Activated CD8-positive, alpha-beta memory T cell treated with anti-CD3 and anti-CD28 coated beads for 4 hours (primary cell): ENCODE results near the gene P4HB.

ENCODE experiments used
- DNase-seq, 2 donors: peaks; one replicate each; pipeline ENCODE4 v3.0.0-alpha.2; 2020; ENCODE audit warnings: low read depth in 2 of 2

The P4HB gene

GRCh38 chr17:81811705-81812570 is 48.4 kb downstream of the P4HB start:
- DNase-seq: no peak

GRCh38 chr17:81810892-81811704 is 49.2 kb downstream of the P4HB start:
- DNase-seq: no peak

DNA sequence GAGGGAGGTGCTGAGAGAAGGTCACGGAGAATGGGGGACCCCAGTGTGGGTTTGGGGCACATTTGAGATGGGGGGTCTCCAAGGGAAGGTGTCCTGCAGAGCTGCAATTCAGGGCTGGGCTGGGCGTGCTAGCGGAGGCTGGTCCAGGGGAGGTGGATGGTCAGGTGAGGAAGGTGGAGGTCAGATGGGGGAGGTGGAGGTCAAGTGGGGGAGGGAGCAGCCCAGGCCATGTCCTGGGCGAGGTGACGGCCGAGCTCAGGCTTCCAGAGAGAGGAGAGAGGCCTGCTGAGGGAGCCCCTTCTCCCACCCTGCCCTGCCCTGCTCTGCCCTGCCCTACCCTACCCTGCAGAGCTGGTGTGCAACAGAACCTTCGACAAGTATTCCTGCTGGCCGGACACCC is 49.9 kb downstream of the P4HB start:
- DNase-seq: no peak

GRCh38 chr17:81809556-81809998 is 50.8 kb downstream of the P4HB start:
- DNase-seq: no peak

DNA sequence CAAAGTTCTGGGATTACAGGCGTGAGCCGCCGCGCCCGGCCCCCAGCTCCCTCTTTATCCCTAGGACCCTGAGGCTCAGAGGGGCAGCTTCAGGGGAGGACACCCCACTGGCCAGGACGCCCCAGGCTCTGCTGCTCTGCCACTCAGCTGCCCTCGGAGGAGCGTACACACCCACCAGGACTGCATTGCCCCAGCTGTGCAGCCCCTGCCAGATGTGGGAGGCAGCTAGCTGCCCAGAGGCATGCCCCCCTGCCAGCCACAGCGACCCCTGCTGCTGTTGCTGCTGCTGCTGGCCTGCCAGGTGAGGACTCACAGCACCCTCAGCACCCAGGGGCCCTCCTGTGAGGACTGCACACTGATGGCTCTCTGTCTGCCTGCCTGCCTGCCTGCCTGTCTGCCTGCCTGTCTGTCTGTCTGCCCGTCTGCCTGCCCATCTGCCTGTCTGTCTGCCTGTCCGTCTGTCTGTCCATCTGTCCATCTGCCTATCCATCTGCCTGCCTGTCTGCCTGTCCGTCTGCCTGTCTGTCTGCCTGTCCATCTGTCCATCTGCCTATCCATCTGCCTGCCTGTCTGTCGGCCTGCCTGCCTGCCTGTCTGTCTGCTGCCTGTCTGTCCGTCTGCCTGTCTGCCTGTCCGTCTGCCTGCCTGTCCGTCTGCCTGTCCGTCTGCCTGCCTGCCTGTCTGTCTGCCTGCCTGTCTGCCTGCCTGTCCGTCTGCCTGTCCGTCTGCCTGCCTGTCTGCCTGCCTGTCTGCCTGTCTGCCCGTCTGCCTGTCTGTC is 51.4 kb downstream of the P4HB start:
- no peak for DNase-seq

GRCh38 chr17:81807839-81808238 is 52.5 kb downstream of the P4HB start:
- DNase-seq: no peak

GRCh38 chr17:81807210-81807719 is 53.1 kb downstream of the P4HB start:
- DNase-seq: no peak

DNA sequence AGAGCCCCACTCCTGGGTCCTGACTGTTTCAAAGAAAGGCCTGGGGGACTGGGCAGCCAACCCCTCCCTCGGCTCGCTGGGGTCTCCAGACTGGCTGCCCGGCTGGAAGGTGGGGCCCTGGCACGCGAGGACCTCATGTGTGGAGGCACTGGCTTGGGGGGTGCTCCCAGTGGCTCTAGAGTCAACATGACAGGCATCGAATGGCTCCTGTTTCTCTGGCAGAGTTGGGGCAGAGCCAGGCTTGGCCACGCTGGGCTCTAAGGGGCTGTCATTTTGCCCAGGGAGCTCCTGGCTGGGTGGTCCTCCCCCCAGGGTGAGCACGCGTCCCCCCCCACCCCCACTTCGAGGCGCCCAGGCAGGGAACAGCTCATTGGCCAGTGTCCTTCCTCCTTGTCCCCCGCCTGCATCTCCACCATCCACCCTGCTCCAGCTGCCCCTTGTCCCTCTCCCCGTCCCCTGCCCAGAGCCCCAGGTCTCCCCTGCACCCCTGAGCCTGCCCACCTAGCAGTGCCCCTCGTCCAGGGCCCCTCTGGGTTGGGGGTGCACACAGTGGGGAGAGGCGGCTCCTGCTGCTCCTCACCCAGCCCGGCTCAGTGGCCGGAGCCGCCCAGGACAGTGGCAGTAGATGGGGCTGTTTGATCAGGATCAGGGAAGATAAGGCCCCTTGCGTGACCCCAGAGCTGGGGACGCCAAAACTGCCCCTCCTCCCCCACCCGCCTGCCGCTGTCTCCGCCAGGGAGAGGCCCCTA is 53.7 kb downstream of the P4HB start:
- DNase-seq: no peak

DNA sequence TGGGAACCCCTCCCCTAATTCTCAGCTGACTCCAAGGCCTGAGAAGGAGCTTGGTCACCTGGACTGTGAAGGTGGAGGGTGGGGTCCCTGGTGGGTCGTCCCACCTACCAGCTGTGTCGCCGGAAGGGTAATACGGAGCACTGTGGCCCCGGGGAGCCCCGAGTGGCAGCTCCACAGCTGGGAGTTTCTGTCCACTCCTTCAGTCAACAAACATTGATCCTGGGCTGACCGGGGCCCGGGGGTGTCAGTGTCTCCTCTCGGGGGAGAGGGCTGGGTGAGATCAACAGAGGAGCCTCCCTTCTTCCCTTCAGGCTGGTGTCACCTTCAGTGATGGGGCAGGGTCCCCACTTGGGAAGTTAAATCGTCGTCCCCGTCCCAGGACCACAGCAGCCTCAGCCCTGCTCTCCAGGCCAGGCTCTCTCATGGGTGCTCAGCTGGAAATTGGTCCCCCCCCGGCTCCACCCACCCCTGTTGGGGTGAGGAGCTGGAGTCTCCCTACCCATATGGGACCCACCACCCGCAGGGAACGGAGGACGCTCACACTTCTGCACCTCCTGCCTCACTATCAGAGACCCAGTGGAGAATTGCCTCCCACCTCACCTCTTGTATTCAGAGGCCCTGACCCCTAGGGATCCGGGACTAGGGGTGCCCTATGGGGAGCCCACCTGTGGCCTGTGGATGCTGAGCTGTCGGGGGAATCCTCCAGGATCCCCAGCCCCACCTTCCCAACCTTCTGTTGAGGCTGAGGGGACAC is 54.5 kb downstream of the P4HB start:
- DNase-seq: no peak

GRCh38 chr17:81804559-81805399 is 55.6 kb downstream of the P4HB start:
- no peak for DNase-seq

DNA sequence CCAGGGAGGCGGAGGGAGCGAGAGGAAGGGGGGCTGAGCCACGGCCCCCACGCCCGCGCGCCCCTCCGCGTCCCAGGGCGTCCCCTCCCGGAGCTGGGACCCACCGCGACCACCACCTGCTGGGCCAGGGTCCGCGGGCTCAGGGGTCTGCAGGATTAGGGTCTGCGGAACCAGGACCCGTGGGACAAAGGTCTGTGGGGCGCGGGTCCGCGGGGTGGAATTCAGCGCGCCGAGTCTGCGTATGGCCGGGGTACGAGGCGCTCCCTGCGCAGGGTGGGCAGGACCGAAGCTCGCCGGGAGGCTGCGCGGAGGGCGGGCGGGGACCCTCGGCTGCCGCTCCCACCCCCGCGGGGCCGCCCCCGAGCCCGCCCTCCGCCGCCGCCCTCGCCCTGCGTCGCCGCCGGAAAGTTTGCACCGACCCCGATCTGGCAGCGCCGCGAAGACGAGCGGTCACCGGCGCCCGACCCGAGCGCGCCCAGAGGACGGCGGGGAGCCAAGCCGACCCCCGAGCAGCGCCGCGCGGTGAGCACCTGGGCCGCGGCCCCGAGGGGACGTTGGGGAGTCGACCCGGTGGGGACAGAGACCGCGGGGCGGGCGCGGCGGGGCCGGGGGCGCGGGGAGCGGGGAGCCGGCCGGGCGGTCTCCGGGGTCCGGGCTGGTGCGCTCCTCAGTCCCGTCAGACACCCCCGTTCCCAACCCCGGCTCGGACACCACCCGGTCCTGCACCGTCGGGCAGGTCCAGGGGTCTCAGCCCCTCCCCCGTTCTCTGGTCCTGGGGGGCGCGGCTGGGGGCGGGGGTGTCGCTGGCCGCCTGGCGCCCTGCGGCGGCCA is 56.4 kb downstream of the P4HB start, which contains the start of gene GCGR:
TSS of gene GCGR (plus strand) at position 423 of the 831 bp plus-strand sequence. CDS start 4,869 bp downstream, outside the sequence.
- DNase-seq: no peak

DNA sequence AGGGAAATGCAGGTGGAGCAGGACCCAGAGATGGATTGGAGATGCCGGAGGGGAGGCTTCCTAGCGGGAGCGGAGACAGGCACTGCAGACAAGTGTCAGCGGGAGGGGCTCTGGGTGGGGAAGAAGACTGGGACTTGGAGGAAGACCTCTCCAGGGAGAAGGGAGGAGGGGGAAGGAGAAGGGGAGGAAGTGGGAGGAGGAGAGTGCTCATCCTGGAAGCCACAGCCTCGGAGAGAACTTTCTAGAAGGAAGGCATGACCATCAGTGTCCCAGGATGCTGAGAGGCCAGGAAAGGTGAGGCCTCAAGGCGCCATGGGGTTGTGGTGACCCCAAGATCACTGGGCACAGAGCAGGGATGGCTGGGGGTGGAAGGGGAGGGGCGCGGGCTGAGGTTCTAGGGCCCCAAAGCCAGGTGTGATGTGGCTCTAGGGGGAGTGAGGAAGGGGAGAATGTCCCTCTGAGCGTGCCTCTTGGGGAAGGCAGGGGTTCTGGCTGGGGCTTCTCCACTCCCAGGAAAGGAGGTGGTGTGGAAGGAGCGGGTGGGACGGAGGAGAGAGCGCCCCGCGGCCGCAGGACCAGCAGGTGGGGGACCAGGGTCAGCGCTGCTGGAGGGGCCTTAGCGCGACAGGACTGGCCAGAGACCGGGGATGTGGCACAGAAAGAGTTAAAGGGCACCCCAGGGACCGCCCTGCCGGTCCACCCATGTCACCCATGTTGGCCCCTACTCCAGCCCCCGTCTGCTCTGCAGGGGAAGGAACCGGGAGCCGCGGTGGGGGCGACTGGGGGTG is 57.3 kb downstream of the P4HB start:
- DNase-seq: no peak

DNA sequence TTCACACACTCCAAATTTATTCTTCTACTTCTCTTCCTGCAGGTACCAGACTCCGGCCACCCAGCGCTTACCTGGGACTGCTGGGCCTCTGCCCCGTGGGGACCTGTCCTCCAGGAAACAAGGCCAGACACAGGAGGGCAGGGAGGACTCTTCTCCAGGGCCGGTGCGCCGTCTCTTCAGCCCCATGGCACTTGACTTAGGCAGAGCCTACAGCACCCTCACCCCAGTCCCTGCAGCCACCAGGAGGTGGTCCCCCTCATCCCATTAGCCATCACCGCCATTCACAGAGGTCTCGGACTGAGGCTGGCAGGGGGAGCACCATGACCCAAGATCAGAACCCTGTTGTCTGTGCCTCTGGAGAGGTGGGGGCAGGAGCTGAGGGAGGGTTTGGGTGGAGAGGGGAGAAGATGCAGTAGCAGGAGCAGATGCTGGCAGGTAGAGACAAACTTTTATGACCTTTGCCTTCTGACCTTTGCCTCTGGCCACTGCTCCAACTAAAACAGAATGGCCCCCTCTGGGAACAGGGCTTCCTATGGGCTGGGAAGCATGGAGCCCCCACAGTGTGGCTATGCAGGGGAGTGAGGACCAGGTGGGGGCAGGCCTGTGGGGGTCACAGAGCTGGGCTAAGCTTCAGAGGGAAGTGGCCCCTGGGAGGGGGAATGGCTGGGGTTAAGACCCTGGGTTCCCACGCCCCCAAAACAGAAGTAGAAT is 58.1 kb downstream of the P4HB start:
- DNase-seq: no peak

DNA sequence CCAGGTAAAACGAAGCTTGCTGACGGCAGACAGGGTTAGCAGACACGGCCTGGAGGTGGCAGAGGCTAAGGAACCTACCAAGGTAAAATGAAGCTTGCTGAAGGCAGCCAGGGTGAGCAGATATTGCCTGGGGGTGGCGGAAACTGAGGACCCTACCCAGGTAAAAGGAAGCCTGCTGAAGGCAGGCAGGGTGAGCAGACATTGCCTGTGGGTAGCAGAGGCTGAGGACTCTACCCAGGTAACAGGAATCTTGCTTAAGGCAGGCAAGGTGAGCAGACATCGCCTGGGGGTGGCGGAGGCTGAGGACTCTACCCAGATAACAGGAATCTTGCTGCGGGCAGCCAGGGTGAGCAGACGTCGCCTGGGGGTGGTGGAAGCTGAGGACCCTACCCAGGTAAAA is 59.0 kb downstream of the P4HB start:
- DNase-seq: no peak

GRCh38 chr17:81794509-81794908 is 65.8 kb downstream of the P4HB start:
- DNase-seq: no peak

- DNase-seq: no peak
Measured at GRCh38 chr17:81794074-81794476, 66.3 kb downstream of the P4HB start.
